HG02852 (cell line): Measurements from ENCODE around the gene ADIPOQ.
"Not testable (repeated sequence)": the region's sequence is repeated elsewhere in the genome, so short reads cannot be mapped to it uniquely, and the experiment has no call there.

Experiments
- ATAC-seq: cut with Tn5 transposase; IDR thresholded peaks from one replicate; pipeline ENCODE4 v1.9.1; 2021; ENCODE audit warnings: mild to moderate bottlenecking, moderate library complexity; ENCODE audit not compliant: unreplicated experiment

The ADIPOQ gene

GRCh38 chr3:186870421-186871201 is 28.1 kb downstream of the ADIPOQ start:
- ATAC-seq = no peak

DNA sequence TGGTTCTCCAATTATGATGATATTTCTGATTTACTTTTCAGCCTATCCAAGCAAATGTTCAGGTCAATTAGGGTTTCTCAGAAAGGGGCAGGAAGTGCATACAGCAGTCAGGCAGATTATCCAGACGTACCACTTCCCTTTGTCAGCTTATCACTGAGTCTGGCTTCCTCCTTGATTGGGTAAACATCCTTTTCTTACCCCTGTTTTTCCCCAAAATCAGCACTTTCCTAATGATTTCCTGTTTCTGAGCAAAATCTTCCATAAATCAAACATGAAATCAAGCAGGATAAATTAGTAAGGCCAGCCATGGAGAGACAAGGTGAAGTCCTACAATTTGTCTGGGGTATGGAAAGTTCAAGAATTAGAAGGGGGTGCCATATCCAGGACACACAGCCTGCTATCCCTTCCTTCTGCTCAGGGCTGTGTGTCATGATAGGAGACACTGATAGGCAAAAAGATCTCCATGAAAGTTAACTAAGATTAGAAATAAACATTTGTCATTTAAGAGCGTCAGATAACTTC is 29.0 kb downstream of the ADIPOQ start:
- no peak for ATAC-seq

DNA sequence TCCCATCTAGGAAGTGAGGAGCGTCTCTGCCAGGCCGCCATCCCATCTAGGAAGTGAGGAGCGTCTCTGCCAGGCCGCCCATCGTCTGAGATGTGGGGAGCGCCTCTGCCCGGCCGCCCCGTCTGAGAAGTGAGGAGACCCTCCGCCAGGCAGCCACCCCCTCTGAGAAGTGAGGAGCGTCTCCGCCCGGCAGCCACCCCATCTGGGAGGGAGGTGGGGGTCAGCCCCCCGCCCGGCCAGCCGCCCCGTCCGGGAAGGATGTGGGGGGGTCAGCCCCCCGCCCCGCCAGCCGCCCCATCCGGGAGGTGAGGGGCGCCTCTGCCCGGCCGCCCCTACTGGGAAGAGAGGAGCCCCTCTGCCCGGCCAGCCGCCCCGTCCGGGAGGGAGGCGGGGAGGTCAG is 31.3 kb downstream of the ADIPOQ start:
- ATAC-seq = not testable (repeated sequence)

DNA sequence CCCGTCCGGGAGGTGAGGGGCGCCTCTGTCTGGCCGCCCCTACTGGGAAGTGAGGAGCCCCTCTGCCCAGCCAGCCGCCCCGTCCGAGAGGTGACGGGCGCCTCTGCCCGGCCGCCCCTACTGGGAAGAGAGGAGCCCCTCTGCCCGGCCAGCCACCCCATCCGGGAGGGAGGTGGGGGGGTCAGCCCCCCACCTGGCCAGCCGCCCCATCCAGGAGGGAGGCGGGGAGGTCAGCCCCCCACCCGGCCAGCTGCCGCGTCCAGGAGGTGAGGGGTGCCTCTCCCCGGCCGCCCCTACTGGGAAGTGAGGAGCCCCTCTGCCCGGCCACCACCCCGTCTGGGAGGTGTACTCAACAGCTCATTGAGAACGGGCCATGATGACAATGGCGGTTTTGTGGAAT is 31.7 kb downstream of the ADIPOQ start:
- ATAC-seq = not testable (repeated sequence)

DNA sequence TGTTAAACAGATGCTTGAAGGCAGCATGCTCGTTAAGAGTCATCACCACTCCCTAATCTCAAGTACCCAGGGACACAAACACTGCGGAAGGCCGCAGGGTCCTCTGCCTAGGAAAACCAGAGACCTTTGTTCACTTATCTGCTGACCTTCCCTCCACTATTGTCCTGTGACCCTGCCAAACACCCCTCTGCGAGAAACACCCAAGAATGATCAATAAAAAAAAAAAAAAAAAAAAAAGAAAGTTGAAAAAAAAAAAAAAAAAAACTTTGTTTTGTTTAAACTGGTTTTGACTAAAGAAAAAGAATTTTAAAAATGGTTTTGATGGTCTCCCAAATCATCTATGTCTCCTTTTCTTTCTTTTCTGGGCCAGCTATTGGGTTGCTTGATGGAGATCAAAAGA is 32.3 kb downstream of the ADIPOQ start:
- ATAC-seq = not testable (repeated sequence)

DNA sequence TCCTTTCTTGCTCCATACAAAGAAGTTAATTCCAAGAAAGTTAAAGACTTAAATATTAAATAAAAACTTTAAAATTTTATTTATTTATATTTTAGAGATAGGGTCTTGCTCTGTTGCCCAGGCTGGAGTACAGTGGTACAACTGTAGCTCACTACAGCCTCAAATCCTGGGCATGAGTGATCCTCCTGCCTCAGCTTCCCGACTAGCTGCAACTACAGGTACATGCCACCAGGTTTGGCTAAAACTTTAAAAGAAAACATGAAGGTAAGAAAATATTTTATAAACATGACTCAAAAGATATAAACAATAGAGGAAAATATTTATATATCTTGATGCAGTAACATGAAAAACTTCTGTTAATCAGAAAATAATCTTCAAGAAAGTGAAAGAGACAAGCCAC is 33.2 kb downstream of the ADIPOQ start:
- no peak for ATAC-seq

DNA sequence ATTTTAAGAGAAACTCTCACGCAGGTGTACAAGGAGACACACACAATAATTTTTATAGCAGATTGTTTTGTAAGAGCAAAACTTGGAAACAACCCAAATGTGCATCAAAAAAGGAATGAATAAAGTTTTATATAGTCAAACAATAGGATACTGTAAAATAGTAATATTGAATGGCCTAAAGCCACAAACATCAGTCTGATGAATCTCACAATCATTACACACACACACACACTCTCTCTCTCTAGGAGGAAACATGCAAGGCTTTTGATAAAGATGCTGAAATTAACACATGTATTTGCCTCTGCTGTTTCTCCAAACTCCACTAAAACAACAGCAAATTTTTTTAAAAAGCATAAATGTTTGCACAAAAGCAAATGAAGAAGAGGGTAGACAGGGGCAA is 37.3 kb downstream of the ADIPOQ start:
- no peak for ATAC-seq

- no peak for ATAC-seq
Observed at GRCh38 chr3:186880406-186880805, 37.9 kb downstream of the ADIPOQ start.

DNA sequence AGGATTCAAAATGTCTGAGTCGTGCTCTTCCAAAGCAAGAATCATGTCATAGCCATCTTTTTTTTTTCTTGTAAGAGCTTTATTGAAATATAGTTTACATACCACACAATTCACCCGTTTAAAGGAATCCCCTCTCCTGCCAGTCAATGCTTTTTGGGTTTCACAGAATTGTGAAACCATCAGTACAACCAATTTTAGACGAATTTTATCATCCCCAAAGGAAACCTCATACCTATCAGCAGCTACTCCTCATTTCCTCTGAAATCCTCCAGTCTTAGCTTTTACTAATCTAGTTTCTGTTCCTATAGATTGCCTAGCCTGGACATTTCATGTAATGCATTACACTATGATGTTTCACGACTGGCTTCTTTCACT is 39.6 kb downstream of the ADIPOQ start:
- ATAC-seq = no peak

- no peak for ATAC-seq
Observed at GRCh38 chr3:186882881-186883685, 40.6 kb downstream of the ADIPOQ start.

DNA sequence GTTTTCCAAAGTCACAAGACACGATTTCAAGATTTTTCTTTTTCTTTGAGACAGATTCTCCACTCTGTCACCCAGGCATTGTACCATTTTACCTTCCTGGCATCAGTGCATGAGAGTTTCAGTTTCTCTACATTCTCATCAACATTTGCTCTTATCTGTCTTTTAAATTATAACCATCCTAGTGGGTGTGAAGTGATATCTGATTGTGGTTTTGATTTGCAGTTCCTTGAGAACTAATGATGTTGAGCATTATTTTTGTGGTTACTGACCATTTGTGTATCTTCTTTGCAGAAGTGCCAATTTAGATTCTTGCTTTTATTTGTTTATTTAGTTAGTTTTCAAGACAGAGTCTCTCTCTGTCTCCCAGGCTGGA is 41.2 kb downstream of the ADIPOQ start:
- ATAC-seq = no peak

GRCh38 chr3:186884868-186885267 is 42.4 kb downstream of the ADIPOQ start:
- ATAC-seq = not testable (repeated sequence)

GRCh38 chr3:186886202-186886981 is 43.9 kb downstream of the ADIPOQ start:
- ATAC-seq = no peak

- not testable (repeated sequence) for ATAC-seq
Observed at GRCh38 chr3:186887507-186887938, 45.0 kb downstream of the ADIPOQ start.

- ATAC-seq = no peak
Observed at GRCh38 chr3:186888569-186888968, 46.1 kb downstream of the ADIPOQ start.

GRCh38 chr3:186889698-186890097 is 47.2 kb downstream of the ADIPOQ start:
- not testable (repeated sequence) for ATAC-seq

- ATAC-seq = no peak
Observed at GRCh38 chr3:186890911-186891310, 48.4 kb downstream of the ADIPOQ start.

DNA sequence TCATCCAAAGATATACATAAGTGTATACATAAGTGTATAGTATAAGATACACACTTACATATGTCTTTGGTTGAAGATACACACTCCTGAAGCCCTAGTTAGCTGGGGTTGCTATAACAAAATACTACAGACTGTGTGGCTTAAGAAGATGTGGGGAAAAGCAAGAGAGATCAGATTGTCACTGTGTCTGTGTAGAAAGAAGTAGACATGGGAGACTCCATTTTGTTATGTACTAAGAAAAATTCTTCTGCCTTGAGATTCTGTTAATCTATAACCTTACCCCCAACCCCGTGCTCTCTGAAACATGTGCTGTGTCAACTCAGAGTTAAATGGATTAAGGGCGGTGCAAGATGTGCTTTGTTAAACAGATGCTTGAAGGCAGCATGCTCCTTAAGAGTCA is 50.6 kb downstream of the ADIPOQ start:
- not testable (repeated sequence) for ATAC-seq

GRCh38 chr3:186895406-186895805 is 52.9 kb downstream of the ADIPOQ start:
- no peak for ATAC-seq

DNA sequence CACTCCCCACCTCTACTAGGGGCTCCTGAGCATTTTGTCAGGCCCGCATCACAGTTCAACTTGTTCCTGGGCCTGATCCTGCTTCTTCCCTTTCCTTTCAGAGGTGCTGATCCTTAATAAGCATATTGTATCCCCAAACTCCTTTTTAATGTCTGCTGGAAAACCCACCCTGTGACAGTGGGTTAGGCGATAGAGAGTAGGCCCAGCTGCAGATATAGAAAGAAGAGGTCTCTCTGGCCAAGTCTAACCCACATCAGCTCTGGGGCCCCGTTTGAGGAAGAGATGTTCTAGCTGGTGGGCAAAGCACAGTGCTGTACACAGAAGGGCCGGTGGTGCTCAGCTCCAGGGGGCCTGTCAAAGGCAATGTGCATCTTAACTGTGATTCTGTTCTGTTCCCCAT is 53.5 kb downstream of the ADIPOQ start:
- no peak for ATAC-seq

DNA sequence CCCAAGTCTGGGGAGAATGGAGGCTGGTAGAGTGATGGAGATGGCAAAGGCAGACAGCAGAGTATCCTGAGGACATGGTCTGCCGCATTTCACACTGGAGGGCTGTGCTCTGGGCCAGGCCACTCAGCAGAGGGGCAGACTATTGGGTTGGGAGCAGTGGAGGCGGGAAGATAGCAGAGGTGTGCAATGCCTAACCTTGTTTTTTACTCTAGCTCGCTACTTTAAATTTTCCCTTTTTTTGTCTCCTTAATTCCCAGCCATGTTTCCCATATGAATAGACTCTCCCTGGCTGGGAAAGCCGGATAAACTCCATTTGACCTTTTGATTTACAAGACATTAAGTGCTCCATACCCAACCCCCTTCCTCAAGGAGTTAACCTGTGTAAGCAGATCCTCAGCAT is 54.4 kb downstream of the ADIPOQ start:
- no peak for ATAC-seq
